Measurements from ENCODE around the gene ZBTB7B.

- TF ChIP-seq CTCF (IDR thresholded peaks at IDR 0.05) (peak; percentile 96 to 99 (median 98)), POLR2A (IDR thresholded peaks at IDR 0.05) (peak in 2 of 4 donors; percentile 38 to 40)
Measured at GRCh38 chr1:155017041-155017945, 14.7 kb downstream of the ZBTB7B start.

All from esophagus squamous epithelium (tissue), 4 donors.